Measurements from ENCODE around the gene TRIO.
"Not testable (repeated sequence)": the region's sequence is repeated elsewhere in the genome, so short reads cannot be mapped to it uniquely, and the experiment has no call there.

The TRIO gene

GRCh38 chr5:14424011-14424685 lies 281.0 kb downstream of the TRIO start:
- DNase-seq = peak; percentile 54

DNA sequence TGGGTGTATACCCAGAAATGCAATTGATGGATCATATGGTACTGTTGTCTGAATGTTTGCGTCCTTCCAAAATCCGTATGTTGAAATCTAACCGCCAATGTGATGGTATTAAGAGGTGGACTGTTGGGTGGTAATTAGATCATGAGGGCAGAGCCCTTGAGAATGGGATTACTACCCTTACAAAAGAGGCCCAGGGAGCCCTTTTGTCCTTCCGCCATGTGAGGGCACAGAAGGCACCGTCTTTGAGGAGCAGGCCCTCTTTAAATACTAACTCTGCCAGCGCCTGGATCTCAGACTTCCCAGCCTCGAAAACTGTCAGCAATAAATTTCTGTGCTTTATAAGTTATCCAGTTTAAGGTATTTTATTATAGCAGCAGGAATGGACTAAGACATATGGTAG lies 282.4 kb downstream of the TRIO start:
- DNase-seq = no peak

DNA sequence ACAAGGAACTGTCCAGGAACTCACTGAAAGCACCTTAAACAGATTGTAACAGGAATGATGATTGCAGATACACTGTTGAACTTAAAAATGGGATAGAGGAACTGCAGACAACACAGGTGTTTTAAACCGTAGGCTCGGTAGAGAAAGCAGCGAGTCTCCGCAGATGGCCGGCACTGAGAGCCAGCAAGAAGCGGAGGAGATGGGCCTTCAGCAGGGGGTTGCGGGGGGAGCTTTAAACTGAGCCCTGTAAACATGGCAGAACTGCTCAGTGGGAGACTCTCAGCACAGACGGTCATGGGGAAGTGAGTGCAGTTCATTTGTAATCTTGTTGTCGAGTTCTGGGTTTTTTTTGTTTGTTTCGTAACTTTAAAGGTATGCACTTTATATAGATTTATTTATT lies 283.4 kb downstream of the TRIO start:
- no peak for DNase-seq

GRCh38 chr5:14428302-14429081 lies 285.4 kb downstream of the TRIO start:
- DNase-seq = no peak

- no peak for DNase-seq
These were observed 286.2 kb downstream of the TRIO start for GRCh38 chr5:14429101-14430050.

- DNase-seq = no peak
These were observed 288.4 kb downstream of the TRIO start for GRCh38 chr5:14431534-14431933.

GRCh38 chr5:14432931-14433589 lies 289.9 kb downstream of the TRIO start:
- DNase-seq = no peak

GRCh38 chr5:14435481-14435880 lies 292.3 kb downstream of the TRIO start:
- no peak for DNase-seq

DNA sequence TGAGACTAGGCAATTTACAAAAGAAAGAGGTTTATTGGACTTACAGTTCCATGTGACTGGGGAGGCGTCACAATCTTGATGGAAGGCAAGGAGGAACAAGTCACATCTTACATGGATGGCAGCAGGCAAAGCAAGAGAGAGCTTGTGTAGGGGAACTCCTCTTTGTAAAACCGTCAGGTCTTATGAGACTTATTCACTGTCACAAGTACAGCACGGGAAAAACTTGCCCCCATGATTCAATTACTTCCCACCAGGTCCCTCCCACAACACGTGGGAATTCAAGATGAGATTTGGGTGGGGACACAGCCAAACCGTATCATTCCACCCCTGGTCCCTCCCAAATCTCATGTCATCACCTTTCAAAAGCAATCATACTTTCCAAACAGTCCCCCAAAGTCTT lies 293.0 kb downstream of the TRIO start:
- not testable (repeated sequence) for DNase-seq

GRCh38 chr5:14436801-14437542 lies 293.8 kb downstream of the TRIO start:
- no peak for DNase-seq

DNA sequence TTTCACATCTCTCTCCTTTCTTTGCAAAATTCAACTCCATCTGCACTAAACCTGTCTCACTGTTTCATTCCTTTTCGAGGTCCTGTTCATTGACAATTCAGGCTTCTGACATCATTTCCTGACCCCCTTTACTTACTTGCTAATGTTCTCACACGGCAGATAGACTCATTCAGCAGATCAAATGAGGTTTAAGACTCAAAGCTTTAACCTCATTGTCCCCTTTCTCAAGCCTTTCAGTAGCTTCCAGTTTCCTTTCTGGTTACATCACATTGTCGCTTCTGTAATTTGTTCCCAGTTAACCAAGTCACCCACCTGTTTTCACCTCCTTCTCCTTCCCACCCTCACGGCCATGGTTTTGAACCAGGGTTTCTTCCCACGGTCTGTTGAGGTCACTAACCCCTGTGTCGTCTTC lies 295.1 kb downstream of the TRIO start:
- no peak for DNase-seq

DNA sequence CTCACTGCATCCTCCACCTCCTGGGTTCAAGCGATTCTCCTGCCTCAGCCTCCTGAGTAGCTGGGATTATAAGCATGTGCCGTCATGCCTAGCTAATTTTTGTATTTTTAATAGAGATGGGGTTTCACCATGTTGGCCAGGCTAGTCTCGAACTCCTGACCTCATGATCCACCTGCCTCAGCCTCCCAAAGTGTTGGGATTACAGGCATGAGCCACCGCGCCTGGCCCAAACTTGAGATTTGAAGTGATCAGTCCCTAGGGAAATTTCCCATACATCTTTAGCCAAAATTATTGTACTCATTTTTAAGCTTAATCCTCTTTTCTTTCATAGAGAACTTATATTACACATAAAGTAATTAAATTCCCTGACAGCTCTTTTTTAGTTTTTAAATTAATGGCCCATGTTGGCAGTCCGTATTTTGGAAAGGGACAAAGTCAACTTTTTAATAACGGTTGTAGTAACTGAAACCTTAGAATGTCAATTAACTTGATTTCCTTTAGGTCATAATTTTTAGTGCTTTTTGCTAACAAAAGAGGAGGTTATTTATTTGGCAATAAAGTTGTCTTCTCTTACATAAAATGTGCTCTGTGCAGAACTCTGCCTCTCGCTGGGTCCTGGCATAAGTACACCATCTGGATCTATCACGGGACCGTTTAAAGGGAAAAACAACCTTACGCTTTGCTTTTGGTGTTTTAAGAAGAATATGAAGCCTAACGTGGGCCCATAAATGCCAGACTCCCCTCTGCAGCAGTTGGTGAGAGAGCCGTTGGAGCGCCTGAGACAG lies 296.1 kb downstream of the TRIO start:
- DNase-seq = no peak

GRCh38 chr5:14440223-14440581 lies 297.1 kb downstream of the TRIO start:
- DNase-seq = no peak

GRCh38 chr5:14440582-14441431 lies 297.7 kb downstream of the TRIO start:
- DNase-seq = no peak

DNA sequence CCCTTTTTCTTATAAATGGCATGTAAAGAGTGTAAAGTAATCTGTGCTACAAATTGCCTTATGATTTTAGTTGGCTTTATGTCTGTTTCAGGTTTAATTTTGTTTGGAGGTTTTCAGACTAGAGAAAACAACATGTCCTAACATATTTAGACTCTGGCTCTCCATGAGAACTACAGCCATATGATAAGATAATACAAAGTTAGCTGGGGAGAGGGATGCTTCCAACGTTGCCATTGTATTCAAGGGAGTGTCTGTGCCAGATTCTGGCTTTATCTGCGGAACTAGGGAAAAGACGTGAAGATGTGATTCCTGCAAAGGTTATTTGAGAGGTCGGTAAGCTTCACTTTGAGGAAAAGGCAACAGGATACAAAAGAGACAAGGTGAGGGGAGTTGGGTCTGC lies 298.5 kb downstream of the TRIO start:
- no peak for DNase-seq

DNA sequence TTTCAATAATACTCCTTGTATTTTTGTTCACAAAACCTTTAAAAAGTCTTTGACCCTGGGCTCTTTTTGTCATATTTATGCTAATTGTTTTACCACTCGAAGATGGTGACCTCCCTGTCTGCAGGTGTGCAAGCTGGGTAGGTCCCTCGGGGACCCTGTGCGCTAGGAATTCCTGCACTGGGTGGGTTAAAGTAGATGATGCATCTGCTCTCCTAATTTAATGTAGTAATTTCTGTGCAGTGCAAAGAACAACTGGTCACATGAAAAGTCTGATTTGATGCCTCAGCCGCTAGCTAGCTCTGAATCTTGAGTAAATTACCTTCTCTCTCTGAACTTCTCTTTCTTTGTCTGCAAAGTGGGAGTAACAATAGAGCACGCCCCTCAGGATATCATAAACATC lies 299.4 kb downstream of the TRIO start:
- no peak for DNase-seq

DNA sequence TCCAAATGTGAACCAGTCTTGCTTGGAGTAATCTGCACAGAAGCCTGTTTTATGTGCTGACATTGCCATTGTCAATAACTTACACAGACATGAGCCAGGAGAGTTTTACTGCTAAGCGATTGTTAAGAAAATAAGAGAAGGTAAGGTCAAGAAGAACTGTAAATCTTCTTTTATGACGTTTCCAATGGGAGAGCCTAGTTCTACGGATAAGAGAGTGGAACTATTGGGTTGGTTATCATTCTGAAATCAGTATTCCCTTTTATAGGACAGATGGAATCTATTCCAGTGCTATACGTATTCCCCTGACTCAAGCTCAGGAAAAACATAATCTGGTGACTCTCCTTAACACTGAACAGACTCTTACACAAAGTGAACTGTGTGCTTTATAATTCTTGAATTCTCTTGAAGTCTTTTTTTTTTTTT lies 300.5 kb downstream of the TRIO start:
- no peak for DNase-seq

DNA sequence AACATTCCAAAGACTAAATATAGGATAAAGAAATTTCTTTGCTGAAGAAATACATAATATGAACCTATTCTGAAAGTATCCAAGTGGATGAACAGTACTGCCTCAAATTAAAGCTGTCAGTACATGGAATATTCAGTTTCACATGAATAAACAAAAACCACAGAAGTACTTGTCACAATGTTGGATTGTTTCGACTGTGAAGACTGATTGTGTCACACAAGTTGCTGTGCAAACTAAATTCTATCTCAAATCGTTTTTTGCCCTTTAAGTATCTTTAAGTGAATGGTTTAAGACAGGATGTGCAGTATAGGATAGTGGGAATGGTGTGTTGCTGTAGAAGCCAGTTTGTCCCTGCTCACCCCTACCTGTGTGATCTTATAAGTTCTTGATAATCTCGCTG lies 301.0 kb downstream of the TRIO start:
- no peak for DNase-seq

- DNase-seq = no peak
These were observed 301.9 kb downstream of the TRIO start for GRCh38 chr5:14445013-14445412.

GRCh38 chr5:14445576-14446290 lies 302.6 kb downstream of the TRIO start:
- DNase-seq = no peak

Data from activated CD4-positive, alpha-beta T cell treated with anti-CD3 and anti-CD28 coated beads for 48 hours (primary cell).